ENCODE results near the gene MKNK2.
"Not testable (repeated sequence)": the region's sequence is repeated elsewhere in the genome, so short reads cannot be mapped to it uniquely, and the experiment has no call there.

MKNK2 gene

GRCh38 chr19:2042485-2043250 lies 8.4 kb downstream of the MKNK2 start:
- no peak for DNase-seq

- peak; percentile 99 to 100 for DNase-seq
Observed at GRCh38 chr19:2041683-2042484, 9.2 kb downstream of the MKNK2 start.

DNA sequence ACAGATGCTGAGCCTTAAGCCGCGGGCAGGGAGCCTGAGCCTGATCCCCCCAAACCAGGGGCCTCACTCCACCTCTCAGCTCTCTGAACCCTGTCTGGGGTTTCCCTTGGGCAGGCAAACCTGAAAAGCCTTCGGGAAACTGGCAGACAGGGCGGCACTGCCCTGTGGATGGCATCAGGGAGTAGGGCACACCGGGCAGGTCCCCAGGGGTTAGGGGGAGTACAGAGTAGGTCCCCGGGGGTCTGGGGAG lies 9.7 kb downstream of the MKNK2 start:
- DNase-seq: no peak

- DNase-seq: no peak
Observed at GRCh38 chr19:2040647-2041432, 10.2 kb downstream of the MKNK2 start.

DNA sequence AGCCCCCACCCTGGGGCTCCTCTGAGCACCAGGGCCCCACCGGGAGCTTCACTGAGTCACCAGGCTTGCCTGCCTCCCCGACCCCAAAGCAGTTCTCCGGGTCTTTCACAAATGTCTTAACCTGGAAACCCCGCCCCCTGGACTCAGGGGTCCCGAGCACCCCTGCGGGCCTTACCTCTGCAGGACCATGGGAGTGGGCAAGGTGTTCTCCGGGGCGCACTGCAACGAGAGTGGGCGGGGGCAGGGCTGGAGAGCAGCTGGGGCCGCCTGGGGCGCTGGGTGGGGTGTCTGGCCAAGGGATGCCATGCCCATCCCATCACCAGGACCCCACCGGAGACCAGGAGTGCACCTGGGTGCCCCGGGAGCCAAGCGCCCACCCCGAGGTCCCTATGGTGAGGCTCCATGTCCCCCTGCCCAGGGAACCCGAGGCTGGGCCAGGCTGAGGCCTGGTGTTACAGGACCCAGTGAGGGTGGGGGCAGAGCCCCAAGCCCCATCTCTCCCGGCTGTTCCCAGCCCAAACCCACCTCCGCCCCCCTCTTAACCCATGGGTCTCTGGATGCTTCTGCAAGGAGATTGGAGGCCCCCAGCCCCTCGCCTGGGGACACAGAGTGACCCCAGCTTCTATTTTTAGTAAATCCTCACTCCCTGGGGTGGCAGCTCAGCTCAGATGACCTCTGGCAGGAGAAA lies 10.9 kb downstream of the MKNK2 start:
- no peak for DNase-seq

- no peak for DNase-seq
Observed at GRCh38 chr19:2039089-2039958, 11.7 kb downstream of the MKNK2 start.

- DNase-seq: no peak
Observed at GRCh38 chr19:2038284-2039088, 12.6 kb downstream of the MKNK2 start.

- no peak for DNase-seq
Observed at GRCh38 chr19:2037651-2038255, 13.3 kb downstream of the MKNK2 start.

GRCh38 chr19:2036424-2036823 lies 14.6 kb downstream of the MKNK2 start:
- DNase-seq: no peak

DNA sequence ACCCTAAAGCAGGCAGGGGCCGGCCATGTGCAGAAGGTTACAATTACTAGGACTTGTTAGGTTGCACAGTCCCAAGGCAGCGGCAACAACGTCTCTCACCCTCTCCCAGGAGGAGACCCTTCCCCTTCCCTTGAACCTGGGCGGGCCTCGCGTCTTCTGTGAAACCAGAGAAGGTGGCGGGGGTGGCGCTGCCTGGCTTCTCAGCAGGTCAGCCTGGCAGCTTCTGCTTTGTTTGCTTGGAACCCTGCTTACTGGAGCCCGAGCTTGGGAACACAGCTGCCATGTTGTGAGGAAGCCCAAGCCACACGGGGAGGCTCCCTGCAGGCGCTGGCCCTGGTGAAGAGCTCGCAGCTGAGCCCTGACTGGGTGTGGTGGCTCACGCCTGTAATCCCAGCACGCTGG lies 15.5 kb downstream of the MKNK2 start:
- no peak for DNase-seq

DNA sequence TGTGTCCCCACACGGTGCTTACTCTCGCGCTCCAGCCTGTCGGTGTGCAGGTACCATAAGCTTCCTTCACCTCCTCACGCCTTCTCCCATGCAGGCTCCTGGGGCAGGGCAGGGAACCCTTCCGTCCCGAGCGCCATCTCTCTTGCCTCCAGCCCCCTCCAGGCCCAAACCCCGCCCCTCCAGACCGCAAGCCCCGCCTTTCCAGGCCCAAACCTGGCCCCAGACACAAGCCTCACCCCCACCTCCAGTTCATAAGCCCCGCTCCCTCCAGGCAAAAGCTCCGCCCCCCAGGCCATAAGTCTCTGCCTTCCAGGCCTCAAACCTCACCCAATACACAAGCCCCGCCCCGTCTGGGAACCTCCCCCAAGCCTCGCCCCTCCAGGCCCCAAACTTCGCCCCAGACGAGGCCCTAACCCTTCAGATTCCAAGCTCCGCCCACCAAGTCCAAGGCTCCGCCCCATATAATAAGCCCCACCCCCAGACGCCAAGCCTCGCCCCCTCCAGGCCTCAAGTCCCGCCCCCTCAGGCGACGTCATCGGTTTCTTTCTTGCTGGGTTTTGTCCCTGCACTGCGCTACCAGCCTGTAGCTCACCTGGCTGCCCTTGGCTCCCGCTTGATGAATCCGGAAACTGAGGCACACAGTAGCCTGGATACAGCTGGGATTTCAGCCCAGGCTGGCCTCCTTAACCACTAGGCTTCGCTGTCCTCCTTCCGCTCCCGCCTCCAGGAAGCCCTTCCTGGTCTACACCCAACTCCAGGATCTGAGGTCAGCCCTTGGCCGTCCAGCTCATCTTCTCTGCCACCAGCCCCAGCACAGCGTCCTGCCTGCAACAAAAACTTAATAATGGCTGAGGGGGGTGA lies 16.1 kb downstream of the MKNK2 start:
- DNase-seq: peak; percentile 50 to 56

DNA sequence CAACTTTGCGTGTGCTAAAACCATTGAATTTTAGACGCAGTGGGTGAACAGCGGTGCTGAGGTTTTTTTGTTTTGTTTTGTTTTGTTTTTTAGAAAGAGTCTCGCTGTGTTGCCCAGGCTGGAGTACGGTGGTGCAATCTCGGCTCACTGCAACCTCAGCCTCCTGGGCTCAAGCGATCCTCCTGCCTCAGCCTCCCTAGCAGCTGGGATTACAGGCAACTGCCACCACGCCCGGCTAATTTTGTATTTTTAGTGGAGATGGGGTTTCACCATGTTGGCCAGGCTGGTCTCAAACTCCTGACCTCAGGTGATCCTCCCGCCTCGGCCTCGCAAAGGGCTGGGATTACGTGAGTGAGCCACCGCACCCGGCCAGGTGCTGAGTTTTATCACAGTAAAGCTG lies 16.8 kb downstream of the MKNK2 start:
- DNase-seq: not testable (repeated sequence)

- no peak for DNase-seq
Observed at GRCh38 chr19:2033825-2034159, 17.3 kb downstream of the MKNK2 start.

DNA sequence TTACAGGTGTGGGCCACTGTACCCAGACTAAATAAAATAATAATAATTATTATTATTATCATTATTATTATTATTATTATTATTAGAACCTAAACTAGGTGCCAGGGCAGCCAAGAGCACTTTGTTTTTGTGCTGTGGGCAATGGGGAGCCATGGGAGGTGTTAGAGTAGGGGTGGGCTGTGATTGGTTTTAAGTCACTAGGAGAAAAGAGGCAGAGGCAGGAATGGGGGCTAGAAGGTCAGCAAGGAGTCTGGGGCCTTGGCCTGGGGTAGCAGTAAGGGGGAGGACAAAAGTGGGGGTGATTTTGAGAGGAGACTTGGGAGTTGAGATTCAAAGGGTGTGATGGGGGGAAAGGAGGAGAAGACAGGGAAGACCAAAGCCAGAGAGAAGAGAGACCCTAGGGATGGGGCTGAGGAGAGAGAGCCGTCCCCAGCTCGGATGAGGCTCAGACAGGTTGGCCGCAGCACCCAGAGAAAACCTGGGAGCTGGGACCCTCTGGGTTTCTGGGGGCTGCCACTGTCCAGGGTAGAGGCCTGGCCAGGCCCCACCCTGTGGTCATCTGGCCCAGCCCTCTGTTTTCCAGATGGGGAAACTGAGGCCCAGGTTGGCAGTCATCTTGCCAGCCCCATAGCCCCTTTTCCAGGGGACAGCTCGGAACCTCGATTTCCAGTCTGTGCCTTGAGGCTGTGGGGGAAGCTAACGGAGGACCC lies 17.8 kb downstream of the MKNK2 start:
- no peak for DNase-seq

DNA sequence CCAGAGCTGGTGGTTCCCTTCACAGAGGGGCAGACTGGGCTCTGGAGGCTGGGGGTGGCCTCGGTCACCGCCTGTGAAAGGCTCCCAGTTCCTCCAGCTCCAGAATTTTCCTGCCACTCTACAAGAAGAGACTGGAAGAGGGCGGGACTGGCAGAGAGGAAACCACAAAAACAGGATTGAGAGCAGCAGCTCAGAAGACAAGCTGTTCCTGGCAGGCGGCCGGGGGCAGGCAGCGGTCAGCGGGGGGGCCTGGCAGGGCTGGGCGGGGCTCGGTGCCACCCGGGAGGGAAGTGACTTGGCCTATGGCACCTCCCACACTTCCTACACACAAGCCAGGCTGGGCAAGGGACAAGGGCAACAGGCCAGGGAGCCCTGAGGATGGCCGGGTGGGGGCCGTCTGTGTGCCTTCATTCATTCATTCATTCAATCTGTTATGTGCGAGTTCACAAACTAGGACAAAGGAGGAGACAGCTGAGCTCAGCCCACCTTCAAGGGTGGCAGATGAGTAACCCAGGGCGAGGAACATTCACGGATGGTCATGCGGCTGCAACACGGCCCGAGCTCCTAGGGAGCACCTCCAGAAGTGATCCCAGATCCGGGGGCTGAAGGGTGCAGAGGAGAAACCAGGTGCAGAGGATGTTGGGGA lies 18.6 kb downstream of the MKNK2 start:
- no peak for DNase-seq

GRCh38 chr19:2027361-2027760 lies 23.7 kb downstream of the MKNK2 start:
- no peak for DNase-seq

GRCh38 chr19:2026770-2027169 lies 24.3 kb downstream of the MKNK2 start:
- no peak for DNase-seq

GRCh38 chr19:2022289-2022688 lies 28.8 kb downstream of the MKNK2 start:
- DNase-seq: no peak
